NCI-H345 (cell line): ENCODE data around the gene GDI1.

Experiments
- DNase-seq: peaks from one replicate; lab custom pipeline; 2025; lab: John Stamatoyannopoulos, UW

GDI1 gene

DNA sequence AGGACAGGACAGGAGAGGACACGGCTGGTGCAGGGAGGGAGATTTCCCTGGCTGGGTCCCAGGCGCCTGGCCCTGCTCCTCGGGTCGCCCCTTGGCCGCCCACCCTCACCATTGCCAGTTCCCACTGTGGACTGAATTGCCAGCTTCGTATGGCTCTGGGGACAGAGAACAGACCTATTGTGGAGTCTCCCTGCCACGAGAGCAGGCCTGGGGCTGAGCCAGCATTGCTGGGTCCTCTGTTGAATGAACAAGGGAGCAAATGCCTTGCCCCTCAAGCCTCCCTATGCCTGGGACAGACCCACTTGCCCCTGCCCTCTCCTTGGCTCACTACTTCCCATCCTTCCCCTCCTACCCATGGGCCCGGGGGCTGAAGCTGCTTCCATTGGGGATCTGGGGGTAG is 25.4 kb downstream of the GDI1 start:
- DNase-seq, result no peak

DNA sequence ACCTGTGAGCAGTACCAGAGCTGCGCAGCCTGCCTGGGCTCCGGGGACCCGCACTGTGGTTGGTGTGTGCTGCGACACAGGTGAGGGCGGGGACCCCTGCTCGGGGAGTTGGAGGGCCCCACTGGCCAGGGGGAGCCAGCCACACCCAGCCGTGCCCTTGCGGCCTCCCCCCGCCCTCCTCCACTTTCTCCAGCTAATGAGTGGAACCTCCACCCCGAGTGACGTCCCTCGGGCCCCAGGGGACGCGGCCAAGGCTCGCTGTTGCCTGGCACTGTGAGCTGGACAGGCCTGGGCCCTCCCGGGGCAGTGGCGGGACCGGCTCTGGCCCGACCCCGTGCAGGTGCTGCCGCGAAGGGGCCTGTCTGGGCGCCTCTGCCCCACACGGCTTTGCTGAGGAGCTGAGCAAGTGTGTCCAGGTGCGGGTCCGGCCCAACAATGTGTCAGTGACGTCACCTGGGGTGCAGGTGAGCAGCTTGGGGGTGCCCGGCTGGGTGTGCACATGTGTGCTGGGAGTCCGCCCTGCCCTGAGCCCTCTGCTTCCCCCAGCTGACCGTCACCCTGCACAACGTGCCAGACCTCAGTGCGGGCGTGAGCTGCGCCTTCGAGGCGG is 26.8 kb downstream of the GDI1 start:
- no peak for DNase-seq

DNA sequence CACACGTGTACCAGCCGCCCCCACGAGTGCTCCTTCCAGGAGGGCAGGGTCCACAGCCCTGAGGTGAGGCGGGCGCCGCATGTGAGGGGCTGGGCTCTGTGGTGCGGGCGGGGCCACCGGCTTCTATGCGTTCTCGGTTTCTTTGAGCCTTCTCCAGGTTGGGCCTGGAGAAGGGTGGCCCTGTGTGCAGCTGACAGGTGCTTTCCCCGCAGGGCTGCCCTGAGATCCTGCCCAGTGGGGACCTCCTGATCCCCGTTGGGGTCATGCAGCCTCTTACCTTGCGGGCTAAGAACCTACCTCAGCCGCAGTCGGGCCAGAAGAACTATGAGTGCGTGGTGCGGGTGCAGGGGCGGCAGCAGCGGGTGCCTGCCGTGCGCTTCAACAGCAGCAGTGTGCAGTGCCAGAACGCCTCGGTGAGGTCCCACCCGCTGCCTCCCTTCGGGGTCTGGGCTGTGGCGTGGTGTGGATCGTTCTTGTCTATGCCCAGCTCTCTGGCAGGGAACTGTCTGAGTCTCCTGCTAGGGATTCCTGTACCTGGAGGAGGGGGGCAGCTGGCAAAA is 27.9 kb downstream of the GDI1 start:
- no peak for DNase-seq

DNA sequence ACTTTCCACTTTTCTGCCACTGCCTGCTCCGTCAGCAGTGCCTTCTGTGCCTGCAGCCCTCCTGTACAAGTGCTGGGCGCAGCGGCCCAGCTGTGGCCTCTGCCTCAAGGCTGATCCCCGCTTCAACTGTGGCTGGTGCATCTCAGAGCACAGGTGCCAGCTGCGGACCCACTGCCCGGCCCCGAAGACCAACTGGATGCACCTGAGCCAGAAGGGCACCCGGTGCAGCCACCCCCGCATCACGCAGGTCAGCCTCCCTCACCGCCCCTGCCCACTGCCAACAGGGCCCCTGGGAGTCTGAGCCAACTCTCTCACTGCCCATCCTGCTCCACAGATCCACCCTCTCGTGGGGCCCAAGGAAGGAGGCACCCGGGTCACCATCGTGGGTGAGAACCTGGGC is 28.6 kb downstream of the GDI1 start:
- DNase-seq, result no peak

DNA sequence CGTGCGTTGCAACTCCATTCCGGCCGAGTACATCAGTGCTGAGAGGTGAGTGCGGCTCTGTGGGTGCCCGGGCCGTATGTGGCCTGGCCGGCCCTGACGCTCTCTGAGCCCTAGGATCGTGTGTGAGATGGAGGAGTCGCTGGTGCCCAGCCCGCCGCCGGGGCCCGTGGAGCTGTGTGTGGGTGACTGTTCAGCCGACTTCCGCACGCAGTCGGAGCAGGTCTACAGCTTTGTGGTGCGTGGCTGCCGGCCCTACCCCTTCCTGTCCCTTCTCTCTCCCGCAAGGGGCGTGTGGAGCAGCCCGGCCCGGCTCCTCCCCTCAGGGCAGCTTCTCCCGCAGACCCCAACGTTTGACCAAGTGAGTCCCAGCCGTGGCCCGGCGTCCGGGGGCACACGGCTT is 29.1 kb downstream of the GDI1 start:
- DNase-seq, result no peak

DNA sequence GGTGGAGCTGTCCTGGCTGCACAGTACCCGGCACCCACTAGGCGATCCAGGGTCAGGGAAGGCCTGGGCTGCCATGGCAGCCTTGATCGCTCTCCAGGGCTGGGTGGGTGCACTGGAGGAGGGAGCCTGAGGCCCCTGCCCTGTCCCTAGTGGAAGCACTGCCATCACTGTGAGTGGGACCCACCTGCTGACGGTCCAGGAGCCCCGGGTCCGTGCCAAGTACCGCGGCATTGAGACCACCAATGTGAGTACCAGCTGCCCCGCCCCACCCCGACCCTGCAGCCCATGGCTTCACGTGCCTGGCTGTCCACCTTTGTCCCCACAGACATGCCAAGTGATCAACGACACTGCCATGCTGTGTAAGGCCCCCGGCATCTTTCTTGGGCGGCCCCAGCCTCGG is 30.0 kb downstream of the GDI1 start:
- DNase-seq, result no peak

DNA sequence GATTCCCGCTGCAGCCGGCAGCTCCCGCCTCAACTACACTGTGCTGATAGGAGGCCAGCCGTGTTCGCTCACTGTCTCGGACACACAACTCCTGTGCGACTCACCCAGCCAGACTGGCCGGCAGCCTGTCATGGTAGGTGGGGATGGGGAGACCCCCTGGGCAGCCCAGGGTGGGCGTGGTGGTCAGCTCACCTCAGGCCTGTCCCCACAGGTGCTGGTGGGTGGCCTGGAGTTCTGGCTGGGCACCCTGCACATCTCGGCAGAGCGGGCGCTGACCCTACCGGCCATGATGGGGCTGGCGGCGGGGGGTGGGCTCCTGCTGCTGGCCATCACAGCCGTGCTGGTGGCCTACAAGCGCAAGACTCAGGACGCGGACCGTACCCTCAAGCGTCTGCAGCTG is 30.6 kb downstream of the GDI1 start:
- no peak for DNase-seq

DNA sequence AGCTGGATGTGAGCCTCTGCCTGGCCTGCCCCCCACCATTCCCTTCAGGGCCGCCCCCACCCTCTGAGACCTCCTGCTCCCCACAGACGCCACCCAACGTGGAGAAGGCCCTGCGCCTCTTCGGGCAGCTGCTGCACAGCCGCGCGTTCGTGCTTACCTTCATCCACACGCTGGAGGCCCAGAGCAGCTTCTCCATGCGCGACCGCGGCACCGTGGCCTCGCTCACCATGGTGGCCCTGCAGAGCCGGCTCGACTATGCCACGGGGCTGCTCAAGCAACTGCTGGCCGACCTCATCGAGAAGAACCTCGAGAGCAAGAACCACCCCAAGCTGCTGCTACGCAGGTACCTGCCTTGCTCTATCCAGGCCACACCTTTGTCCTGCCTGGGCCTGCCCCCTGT is 31.3 kb downstream of the GDI1 start:
- DNase-seq, result no peak

DNA sequence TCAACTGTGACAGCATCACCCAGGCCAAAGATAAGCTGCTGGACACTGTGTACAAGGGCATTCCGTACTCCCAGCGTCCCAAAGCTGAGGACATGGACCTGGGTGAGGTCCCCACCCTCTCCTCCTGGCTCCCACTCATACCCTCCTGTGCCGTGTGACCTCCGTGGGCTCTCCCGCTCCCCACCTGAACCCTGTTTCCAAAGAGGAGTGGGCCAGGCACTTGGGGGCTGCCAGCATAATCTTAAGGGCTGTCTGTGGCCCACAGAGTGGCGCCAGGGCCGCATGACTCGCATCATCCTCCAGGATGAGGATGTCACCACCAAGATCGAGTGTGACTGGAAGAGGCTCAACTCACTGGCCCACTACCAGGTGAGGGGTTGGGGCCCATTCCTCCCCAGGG is 32.2 kb downstream of the GDI1 start:
- no peak for DNase-seq

DNA sequence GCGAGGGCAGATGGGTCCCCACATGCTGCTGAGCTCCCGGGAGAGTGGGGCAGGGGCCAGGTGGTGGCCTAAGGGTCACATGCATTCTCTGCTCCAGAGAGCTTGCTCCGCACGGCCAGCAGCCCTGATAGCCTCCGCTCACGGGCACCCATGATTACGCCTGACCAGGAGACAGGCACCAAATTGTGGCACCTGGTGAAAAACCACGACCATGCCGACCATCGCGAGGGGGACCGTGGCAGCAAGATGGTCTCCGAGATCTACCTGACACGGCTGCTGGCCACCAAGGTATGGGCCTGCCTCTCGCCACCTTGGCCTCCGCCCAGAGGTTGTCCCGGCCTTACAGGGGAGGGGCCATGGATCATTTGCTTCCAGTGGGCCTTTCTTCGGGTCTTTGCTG is 32.9 kb downstream of the GDI1 start:
- DNase-seq, result no peak

DNA sequence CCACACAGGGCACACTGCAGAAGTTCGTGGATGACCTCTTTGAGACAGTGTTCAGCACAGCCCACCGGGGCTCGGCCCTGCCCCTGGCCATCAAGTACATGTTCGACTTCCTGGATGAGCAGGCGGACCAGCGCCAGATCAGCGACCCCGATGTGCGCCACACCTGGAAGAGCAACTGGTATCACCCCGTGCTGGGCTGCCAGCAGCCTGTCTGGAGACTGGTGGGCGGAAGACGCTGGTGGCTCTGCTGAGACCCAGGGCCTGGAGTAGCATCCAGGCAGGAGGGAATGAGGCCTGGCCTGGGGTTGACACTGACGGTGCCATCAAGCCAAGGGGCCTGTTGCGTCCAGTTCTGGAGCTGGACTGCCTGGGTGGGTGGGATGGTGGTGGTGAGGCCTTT is 33.5 kb downstream of the GDI1 start:
- DNase-seq, result no peak

DNA sequence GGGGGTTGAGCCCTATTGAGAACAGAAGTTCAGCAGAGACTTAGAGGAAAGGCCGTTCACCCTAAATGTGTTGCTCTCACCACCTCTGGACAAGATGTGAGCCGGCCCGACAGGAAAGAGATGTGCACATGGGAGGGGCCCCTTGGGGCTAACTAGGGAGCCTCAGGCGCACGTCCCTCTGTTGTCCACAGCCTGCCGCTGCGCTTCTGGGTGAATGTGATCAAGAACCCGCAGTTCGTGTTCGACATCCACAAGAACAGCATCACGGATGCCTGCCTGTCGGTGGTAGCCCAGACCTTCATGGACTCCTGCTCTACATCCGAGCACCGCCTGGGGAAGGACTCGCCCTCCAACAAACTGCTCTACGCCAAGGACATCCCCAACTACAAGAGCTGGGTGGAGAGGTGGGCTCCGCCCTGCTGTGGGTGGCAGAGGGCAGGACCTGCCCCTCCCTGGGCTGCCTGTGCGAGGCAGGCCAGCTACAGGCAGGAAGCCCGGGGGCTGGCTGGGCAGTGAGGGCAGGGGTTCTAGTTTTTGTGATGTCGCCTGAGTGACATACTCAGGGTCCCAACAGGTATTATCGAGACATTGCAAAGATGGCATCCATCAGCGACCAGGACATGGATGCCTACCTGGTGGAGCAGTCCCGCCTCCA is 34.1 kb downstream of the GDI1 start:
- DNase-seq, result no peak

DNA sequence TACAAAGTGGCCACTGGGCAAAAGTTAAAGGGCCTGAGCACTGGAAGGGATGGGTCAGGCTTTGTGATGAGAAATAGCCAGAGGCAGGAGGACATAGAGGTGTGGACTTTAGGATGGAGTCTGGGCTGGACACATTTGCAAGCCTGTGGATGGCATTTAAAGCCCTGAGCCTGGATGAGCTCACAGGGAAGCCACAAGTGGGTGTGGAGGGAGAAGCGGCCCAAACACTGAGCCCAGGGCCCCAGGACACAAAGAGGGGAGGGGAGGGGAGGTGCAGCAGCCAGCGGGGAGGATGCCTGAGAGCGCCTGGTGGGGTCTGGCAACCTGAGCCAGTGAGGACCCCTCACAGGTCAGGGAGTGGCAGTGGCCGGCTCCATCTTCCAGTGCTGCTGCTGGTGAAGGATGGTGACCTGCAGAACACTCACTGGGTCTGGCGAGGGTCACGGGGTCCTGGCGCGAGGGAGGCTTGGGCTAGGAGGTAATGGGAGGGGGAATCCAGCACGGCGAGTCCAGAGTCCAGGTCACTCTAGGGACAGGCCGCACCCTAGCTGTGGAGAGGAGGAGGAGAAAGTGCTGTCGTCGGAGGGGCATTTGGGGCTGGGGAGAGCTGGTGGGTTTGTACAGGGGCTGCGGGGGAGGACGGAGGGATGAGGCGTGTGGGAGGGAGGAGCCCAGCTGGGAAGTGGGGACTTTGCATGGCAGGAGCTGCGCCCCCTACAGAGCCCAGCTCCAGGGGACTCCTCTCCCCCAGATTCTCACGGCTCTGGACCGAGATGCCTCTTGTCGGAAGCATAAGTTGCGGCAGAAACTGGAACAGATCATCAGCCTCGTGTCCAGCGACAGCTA is 35.1 kb downstream of the GDI1 start:
- DNase-seq, result no peak

DNA sequence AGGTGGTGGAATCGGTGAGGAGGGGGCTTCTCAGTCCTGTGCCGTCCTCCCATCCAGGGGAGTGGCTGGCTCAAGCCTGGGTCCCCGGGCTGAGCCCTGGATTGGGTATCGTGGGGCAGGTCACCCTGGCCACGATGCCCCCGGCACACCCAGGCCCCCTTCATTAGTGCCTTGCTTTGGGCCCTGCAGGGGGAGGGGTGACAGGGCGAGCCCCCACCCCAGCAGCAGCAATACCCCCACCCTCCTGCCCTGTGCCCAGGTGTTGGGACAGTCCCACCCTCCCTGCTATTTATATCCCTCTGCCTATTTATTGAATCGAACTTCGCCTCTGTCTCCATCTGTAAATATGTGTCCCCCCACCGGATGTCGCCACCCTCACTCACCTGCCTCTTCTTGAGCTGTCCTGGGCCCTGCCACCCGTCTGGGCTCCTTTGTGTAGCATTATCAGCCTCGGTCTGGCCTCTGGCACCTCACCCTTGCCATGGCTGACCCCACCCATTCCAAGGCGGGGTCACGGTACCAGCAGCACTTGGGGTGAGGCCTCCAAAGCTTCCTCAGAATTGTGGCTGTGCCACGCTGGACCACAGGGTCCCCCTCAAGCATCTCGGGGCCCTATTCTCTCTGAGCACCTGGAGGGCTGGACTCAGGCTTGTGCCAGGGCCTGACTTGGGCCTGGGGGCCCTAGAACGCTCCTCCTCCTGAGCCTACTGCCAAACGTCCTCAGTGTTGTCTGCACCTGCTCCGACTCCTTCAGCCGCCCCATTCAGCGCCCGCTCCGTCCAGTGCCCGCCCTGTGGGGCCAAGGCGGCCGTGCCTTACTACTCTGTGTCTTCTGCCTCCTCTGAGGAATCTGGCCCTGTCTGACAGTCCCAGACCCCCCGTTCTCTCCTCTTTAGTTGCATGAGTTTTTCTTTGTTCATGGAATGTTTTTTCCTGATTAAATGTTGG is 36.0 kb downstream of the GDI1 start:
- DNase-seq, result no peak

DNA sequence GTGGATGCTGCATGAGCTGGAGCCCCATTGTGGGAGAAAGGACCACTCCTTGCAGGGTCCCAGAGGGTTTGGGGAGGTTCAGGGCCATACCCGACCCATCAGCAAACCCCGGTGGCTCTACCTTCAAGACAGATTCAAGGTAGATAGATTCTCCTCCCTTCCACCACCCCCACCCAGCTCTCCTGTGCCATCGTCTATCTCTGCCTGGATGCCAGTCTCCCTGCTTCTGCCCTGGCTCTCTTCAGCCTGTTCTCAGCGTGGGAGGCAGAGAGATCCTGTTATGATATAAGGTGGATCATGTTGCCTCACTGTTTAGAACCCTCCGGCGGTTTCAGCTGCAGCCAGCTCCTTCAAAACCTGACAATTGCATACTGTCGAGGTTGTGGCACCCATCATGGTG is 36.7 kb downstream of the GDI1 start:
- no peak for DNase-seq

DNA sequence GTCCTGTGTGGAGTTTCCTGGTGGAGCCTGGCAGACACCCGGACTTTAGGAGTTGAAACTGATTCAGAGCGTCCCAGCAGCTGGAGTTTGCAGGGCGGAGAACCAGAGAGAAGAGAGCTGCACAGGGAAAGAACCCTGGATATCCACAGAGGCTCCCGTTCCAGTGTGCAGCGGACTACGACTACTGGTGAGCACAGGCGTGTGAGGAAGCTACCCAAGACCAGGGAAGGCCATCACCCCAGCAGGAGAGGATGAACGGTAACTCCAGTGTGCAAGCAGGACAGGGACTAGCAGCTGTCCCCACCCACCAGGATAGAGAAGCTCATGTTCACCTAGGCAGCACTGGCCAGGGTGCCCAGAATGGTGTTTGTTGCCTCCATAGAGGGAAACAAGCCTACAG is 39.9 kb downstream of the GDI1 start:
- DNase-seq, result no peak

DNA sequence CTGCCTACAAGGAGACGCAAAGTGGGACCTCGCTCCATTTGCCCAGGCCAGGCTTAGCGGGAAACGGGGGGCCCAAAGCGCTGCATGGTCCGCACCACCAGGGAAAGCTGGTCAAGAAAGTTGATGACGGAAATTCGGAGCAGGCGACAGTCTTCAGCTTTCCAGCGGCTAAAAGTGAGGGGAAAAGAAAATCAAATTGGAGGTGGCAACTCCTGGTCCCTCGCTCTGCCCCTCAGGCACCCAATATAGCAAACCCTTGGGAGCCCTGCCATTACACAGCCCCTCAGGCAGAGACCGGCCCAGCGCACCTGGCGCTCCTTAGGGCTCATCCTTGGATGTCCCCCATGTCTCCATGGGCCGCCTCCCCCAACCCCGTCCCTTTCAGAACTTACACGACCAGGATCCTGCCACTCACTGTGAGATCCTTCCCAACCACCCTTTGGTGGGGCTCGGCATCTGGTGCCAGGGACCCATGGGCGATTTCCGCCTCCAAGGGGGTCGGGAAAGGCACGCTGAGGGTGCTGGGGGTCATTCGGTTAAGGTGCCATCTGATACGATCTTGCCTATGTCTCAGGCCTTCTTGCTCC is 41.0 kb downstream of the GDI1 start:
- no peak for DNase-seq

DNA sequence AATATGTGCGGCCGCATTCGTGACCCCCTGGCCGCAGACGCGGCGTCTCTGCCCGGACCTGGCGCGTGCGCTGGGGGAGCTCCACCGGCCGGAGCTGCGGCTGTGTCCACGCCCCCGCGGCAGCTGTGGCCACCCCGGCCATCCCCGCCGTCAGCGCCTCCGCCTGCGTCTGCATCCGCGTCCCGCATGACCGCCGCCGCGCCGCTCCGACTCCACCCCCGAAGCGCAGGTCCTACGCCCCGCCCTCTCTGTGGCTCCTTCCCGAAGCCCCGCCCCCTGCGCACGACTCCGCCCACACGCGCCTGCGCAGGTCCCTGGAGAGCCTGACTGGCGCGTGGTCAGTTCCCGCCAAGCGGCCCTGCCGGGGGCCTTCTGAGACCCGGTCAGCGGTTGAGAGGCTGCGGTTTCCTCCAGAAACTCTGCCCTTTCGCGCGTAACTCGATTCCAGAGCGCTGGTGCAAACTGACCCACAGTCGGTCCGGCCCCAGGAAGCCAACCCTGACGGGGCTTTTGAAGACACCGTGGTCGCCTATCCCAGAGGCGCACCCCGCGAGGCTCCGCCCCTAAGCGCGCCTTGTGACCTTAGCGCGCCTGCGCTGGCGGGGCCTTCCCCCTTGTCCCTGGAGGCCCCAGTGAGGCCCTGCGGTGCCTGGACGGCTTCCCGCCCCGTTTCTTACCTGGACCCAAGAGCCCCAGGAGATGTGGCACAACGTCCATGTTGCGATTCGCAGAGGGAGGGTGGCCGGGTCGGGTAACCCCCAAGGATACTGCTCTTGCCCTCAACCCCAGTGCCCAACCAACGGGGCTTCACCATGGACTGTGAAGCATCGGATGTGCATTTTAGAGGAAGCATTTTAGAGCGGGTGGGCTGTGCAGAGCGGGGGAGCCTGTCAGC is 42.0 kb downstream of the GDI1 start, which contains the start of gene LAGE3:
Gene LAGE3 (minus strand): TSS at position 554 of the 895 bp plus-strand sequence. CDS start 366 bp downstream, at position 188.
- peak; percentile 90 for DNase-seq

DNA sequence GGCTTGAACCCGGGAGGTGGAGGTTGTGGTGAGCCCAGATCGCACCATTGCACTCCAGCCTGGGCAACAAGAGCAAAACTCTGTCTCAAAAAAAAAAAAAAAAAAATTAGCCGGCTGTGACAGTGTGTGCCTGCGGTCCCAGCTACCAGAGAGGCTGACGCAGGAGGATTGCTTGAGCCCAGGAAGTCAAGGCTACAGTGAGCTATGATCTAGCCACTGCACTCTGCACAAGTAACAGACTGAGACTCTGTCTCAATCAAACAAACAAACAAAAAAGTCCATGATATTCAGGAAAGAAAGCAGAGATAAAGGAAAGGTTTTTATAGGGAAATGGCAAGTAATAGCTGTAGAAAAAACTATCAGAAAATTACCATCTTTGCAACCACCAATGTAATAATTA is 44.2 kb downstream of the GDI1 start:
- no peak for DNase-seq

DNA sequence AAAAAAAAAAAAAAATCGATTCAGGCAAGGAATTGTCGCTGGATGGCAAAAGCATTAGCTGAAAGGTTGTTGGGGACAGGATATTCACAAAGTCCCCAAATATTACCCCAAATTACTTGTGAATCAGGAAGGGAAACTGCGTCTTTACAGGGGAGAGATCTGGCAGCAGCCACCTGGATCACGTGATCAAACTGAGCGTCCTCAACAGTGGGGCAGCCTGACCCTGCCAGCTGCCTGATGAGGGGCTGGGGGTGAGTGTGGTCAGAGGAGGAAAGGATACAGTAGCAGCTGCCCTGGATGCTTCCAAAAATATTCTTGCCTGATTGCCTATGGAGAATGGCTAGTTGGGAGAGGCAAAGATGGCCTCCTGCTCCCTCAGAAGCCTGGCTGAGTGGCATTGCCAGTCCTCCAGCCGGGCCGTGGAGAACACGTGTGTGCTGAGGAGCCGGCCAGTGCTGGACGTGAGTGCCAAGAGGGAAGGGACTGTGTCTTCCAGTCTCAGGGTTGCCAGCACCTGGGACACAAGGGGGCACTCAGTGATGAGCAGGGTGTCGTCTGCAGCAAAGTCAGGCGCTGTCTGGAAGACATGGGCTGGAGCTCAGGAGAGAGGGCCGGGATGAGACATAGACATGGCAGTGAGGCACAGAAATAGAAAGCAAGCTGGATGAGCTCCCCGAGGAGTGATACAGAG is 45.1 kb downstream of the GDI1 start:
- no peak for DNase-seq
